Activated T-helper 1 cell treated with anti-CD3 and anti-CD28 coated beads, Interleukin-12 subunit alpha, Interleukin-12 subunit beta, Interleukin-2, Interleukin-4 antibody, amounts not matched to agents 30 ng/mL and 10 ng/mL and 1 ng/mL, durations not matched to agents 14 hours and 24 hours and 36 hours (primary cell): ENCODE results near the gene LMNTD1. TPM values are rescaled to one million over a fixed set of nuclear protein-coding genes. Genes with fewer than 3 reads are reported as not detected.
"Not testable (repeated sequence)": the region's sequence is repeated elsewhere in the genome, so short reads cannot be mapped to it uniquely, and the experiment has no call there.

Experiments
- DNase-seq: peaks from one replicate; pipeline ENCODE4 v3.0.0; 2021; ENCODE audit warnings: low spot score
- H3K27ac Mint-ChIP-seq: one replicate; pipeline ENCODE4 v1.8.0; 2021; ENCODE audit warnings: mild to moderate bottlenecking, mixed read lengths
- H3K27me3 Mint-ChIP-seq: one replicate; pipeline ENCODE4 v1.8.0; 2022; ENCODE audit warnings: mild to moderate bottlenecking, moderate library complexity, mixed read lengths; ENCODE audit not compliant: insufficient read depth
- H3K36me3 Mint-ChIP-seq: one replicate; pipeline ENCODE4 v1.8.0; 2021; ENCODE audit warnings: low read depth, mixed read lengths
- H3K4me1 Mint-ChIP-seq: one replicate; pipeline ENCODE4 v1.8.0; 2021; ENCODE audit warnings: low read depth, mixed read lengths
- H3K4me3 Mint-ChIP-seq: one replicate; pipeline ENCODE4 v1.8.0; 2021; ENCODE audit warnings: mild to moderate bottlenecking, moderate library complexity, mixed read lengths
- H3K9me3 Mint-ChIP-seq: one replicate; pipeline ENCODE4 v1.8.0; 2021; ENCODE audit warnings: mixed read lengths
- intact Hi-C: fragments of 100-400 bp; cut with micrococcal nuclease; formaldehyde crosslinking; loops from one replicate; pipeline ENCODE4 v1.15.1; 2024
- total RNA-seq: library from RNA; stranded (reverse); gene quantifications from 2 replicates; pipeline ENCODE4 v1.2.3, GENCODE V29; 2022

LMNTD1 gene
- total RNA-seq, 1 donor from 2014 or later: not detected

DNA sequence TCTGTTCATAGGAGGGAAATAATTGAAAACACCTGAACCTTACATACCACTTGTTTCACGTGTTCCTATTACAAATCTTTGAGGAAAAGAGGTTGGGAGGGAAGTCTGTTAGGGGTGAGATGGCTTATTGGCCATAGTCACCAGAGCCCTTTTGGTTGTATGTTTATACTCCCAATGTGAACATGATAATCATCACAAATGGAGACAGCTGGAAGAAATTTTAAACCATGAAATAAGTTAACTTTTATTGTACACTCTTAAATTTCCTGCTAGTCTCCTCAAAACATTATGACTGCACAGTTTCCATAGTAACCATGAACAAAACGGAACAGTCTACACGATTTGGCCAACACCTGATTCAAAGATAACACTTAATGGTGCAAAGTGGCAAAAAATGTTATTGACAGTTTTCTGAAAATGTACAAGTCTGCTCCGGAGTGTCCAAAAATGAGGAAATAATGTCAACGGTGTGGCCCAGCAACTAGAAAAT, 56.9 kb downstream of the LMNTD1 start:
- Mint-ChIP-seq H3K27me3 (peaks cover 2% of the 10 kb centered on the region), H3K4me3 (no peak overlapping the region), H3K9me3 (no peaks in the 10 kb centered on the region), H3K4me1 (no peaks in the 10 kb centered on the region), H3K36me3 (no peaks in the 10 kb centered on the region), H3K27ac (no peak overlapping the region)
- no peak for DNase-seq
- intact Hi-C loops: no loop called here

DNA sequence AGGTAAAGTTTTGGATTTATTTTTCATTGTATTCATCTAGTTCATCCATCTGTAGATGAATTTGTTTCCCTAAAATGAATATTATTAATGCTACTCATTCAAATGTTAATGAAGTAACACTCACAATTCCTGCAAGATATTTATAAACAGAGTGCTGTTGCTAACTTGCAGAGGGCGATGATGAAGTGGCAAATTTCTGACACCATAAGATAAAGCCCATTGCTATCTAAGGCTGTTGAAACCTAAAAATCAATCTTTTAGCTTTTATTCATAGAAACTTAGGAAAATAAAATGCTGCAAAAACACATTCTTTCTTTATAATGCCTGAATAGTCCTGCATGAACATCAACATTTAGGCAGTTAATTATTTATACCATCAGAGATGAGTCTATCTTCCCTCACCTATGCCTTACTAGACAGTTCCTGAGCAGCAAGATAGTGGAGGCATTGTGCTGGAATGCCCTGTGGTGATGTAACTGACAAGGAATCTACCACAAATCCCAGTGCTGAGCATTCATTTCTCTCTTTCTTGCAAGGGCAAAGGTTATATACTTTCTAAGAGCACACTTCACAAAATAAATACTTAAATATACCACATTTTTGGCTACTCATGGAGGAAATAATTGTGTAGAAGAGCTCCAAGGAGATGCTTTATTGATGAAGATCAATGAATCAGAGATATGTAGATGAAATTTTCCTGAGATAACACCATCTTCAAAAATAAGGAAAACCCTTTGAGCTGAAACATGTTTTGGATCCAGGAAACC, 57.6 kb downstream of the LMNTD1 start:
- no peaks in the 10 kb centered on the region for H3K9me3 Mint-ChIP-seq
- H3K36me3 Mint-ChIP-seq: no peaks in the 10 kb centered on the region
- intact Hi-C loops: no loop called here
- no peak overlapping the region for H3K27ac Mint-ChIP-seq
- no peaks in the 10 kb centered on the region for H3K4me1 Mint-ChIP-seq
- peaks cover 2% of the 10 kb centered on the region for H3K27me3 Mint-ChIP-seq
- no peak overlapping the region for H3K4me3 Mint-ChIP-seq
- no peak for DNase-seq

DNA sequence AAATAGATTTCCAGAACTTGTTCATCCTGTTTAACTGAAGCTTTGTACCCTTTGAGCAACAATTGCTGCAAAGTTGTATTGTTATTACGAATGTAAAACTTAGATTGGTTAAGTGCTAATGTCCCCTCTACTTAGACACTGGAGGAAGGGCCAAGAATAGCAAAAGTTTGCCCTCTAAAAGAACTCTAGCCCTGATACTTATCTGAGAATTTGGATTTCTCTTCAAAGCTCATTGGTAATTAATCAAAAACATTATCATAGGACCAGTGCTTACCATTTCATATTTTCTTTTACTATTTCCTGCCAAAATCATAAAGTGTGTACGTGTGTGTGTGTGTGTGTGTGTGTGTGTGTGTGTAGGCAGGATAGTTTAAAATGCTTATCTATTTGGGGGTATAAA, 58.2 kb downstream of the LMNTD1 start:
- H3K36me3 Mint-ChIP-seq: no peaks in the 10 kb centered on the region
- H3K9me3 Mint-ChIP-seq: no peaks in the 10 kb centered on the region
- H3K4me3 Mint-ChIP-seq: no peak overlapping the region
- H3K4me1 Mint-ChIP-seq: peaks cover 2% of the 10 kb centered on the region
- no peak for DNase-seq
- H3K27ac Mint-ChIP-seq: no peak overlapping the region
- intact Hi-C loops: no loop called here
- peaks cover 2% of the 10 kb centered on the region for H3K27me3 Mint-ChIP-seq

DNA sequence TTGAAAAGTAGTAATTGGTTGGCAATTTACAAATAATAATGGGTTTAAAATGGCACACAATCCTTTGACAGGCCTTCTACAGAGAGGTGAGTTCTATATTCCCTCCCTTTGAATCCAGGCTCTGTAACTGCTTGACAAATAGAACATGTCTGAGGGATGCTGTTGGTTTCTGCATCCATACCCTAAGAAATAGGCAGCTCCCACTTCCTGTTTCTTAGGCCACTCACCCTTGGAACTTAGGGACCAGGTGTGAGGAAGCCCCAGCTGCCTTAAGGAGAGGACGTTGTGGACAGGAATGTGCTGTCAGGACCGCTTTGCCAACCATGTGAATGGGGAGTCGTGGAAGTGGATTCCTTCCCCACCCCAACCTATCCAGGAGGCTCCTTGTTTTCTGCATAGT, 59.4 kb downstream of the LMNTD1 start:
- DNase-seq: no peak
- H3K4me3 Mint-ChIP-seq: no peak overlapping the region
- H3K27me3 Mint-ChIP-seq: peaks cover 2% of the 10 kb centered on the region
- H3K36me3 Mint-ChIP-seq: no peaks in the 10 kb centered on the region
- intact Hi-C loops: no loop called here
- H3K27ac Mint-ChIP-seq: no peak overlapping the region
- peaks cover 5% of the 10 kb centered on the region for H3K4me1 Mint-ChIP-seq
- H3K9me3 Mint-ChIP-seq: no peaks in the 10 kb centered on the region

DNA sequence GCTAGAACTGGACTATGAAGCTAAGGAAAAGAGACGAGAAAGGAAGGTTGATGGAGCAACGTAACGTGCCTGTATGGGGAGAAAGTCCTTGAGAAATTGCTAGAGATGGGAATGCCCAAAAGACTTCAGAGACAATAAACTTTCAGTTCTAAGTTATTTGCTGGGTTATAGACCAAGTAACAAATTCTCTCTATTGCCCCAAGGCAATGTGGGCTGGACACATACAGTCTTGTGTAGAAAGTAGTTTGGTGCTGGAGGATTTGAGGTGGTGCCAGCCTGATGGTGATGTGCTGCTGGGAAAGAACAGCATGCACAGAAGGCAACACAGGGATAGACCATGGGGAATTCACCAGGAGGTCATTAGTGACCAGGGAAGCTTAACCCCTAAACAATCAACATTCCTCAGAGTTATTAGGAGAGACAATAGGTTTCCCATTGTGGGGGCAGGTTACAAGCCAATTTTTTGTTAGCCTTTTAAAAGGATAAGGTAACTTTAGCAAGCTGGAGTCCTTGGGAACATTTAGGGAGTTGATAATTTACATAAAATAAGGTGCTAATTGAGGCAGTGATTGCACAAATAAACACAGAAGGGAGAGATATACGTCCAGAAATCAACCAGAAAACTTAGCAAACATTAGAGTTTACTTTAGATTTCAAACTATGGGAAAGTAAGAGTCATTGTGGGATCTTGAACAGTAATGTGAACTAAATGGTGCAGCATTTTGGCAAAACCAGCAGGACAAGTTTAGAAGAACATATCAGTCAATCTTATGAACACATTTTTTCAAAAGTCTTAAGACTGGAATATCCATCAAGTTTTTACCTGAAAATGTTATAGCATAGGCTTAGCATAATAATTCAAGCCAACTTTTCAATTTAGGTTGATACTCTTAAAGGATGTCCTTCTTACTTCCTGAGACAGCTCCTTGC, 61.4 kb downstream of the LMNTD1 start:
- Mint-ChIP-seq H3K27me3 (peaks cover 2% of the 10 kb centered on the region), H3K4me3 (no peak overlapping the region), H3K9me3 (no peaks in the 10 kb centered on the region), H3K27ac (no peak overlapping the region), H3K4me1 (peaks cover 5% of the 10 kb centered on the region), H3K36me3 (no peaks in the 10 kb centered on the region)
- intact Hi-C loops: no loop called here
- DNase-seq: no peak

DNA sequence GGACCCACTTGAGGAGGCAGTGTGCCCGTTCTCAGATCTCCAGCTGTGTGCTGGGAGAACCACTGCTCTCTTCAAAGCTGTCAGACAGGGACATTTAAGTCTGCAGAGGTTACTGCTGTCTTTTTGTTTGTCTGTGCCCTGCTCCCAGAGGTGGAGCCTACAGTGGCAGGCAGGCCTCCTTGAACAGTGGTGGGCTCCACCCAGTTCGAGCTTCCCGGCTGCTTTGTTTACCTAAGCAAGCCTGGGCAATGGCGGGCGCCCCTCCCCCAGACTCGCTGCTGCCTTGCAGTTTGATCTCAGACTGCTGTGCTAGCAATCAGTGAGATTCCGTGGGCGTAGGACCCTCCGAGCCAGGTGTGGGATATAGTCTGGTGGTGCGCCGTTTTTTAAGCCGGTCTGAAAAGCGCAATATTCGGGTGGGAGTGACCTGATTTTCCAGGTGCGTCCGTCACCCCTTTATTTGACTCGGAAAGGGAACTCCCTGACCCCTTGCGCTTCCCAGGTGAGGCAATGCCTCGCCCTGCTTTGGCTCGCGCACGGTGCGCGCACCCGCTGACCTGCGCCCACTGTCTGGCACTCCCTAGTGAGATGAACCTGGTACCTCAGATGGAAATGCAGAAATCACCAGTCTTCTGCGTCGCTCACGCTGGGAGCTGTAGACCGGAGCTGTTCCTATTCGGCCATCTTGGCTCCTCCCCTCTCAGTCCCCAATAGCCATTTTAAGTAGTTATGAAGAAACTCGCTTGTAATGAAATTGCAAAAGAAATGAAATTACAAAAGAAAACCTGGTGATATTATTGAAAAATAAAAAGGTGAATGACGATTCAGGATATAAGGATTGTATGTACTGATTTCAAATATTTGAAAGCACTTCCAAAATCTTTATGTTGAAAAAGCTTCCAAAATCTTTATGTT, 63.9 kb downstream of the LMNTD1 start:
- intact Hi-C loops, H3K36me3 Mint-ChIP-seq, H3K27ac Mint-ChIP-seq, H3K27me3 Mint-ChIP-seq, H3K4me3 Mint-ChIP-seq, DNase-seq, H3K9me3 Mint-ChIP-seq, H3K4me1 Mint-ChIP-seq: not testable (repeated sequence)

DNA sequence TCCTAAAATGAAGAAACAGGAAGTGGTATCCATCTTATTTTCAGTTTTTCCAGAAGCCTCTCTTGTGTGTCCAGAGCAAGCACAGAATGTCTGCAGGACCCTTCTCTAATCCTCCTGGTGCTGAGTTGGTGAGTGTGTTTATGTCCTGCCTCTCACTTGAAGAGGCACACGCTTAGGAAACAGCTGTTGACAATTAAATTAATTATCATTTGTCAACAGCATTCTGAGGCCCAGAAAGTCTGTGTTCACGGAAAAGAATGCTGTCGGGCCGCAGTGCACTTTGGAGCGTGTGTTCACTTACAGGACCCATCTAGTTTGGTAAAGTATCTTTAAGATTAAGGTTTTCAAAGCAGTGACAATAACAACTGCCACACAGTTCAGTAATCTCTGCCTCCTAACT, 70.5 kb downstream of the LMNTD1 start:
- H3K36me3 Mint-ChIP-seq: no peaks in the 10 kb centered on the region
- H3K4me1 Mint-ChIP-seq: no peaks in the 10 kb centered on the region
- intact Hi-C loops: no loop called here
- H3K9me3 Mint-ChIP-seq: no peaks in the 10 kb centered on the region
- H3K27me3 Mint-ChIP-seq: no peaks in the 10 kb centered on the region
- H3K27ac Mint-ChIP-seq: no peak overlapping the region
- DNase-seq: no peak
- no peak overlapping the region for H3K4me3 Mint-ChIP-seq

DNA sequence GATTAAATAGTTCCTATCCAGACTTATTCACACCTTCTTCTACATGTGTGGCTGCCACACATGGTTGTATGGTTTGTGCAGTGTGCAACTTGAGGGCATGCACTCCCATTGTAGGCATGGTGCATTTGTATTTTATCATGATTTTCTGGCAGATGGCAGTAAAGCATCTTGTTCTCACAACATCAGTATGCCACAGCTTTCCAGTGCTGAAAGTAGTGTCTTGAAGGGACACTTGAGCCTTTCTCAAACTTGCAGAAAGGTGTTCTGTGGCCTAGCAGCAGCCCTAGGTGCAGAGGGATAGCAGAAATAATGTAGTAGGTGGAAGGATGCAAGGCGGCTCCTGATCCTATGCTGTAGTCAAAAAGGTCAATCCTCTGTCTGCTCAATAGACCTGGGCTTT, 72.9 kb downstream of the LMNTD1 start:
- no peaks in the 10 kb centered on the region for H3K36me3 Mint-ChIP-seq
- intact Hi-C loops: no loop called here
- peaks cover 3% of the 10 kb centered on the region for H3K27me3 Mint-ChIP-seq
- no peak overlapping the region for H3K4me3 Mint-ChIP-seq
- no peaks in the 10 kb centered on the region for H3K9me3 Mint-ChIP-seq
- no peak for DNase-seq
- H3K27ac Mint-ChIP-seq: no peak overlapping the region
- H3K4me1 Mint-ChIP-seq: no peaks in the 10 kb centered on the region

DNA sequence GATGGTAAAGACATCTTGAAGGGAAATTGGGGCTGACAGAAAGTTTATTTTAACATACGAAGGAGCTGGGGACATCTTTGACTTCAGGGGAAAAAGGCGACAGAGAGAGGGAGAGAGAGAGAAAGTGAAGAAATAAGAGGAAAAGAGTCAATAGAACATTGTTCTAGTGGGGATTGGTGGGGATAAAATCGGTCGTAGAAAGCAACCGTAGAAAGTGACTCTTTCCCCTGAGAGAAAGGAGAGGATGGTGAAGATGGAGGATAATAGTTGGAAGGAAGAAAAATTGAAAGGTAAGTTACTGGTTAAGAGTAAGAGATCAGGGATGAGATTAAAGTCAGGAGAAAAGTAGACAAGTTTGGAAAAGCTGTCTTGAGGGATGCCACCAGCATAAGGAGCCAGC, 75.9 kb downstream of the LMNTD1 start:
- intact Hi-C loops: no loop called here
- no peak overlapping the region for H3K4me3 Mint-ChIP-seq
- H3K9me3 Mint-ChIP-seq: no peaks in the 10 kb centered on the region
- no peaks in the 10 kb centered on the region for H3K36me3 Mint-ChIP-seq
- peaks cover 3% of the 10 kb centered on the region for H3K27me3 Mint-ChIP-seq
- H3K27ac Mint-ChIP-seq: no peak overlapping the region
- H3K4me1 Mint-ChIP-seq: no peaks in the 10 kb centered on the region
- no peak for DNase-seq

DNA sequence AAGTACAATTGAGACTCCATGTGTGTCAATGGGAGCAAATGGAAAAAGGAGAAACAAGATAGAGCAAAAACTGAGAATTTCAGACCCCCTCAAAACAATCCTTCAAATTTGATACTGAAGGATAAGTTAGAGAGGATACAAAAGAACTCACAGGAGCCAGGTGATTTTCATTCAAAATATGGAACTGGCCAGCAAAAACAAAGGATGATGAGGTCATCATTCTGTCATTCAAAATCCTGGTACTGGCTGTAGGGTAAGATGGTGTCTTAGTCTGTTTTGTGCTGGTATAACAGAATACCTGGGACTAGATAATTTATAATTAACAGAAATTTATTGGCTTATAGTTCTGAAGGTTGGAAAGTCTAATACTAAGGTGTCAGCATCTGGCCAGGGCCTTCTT, 80.6 kb downstream of the LMNTD1 start:
- H3K36me3 Mint-ChIP-seq: no peaks in the 10 kb centered on the region
- peaks cover 5% of the 10 kb centered on the region for H3K27me3 Mint-ChIP-seq
- H3K4me1 Mint-ChIP-seq: no peaks in the 10 kb centered on the region
- DNase-seq: no peak
- H3K9me3 Mint-ChIP-seq: no peaks in the 10 kb centered on the region
- intact Hi-C loops: no loop called here
- H3K4me3 Mint-ChIP-seq: no peak overlapping the region
- no peak overlapping the region for H3K27ac Mint-ChIP-seq

DNA sequence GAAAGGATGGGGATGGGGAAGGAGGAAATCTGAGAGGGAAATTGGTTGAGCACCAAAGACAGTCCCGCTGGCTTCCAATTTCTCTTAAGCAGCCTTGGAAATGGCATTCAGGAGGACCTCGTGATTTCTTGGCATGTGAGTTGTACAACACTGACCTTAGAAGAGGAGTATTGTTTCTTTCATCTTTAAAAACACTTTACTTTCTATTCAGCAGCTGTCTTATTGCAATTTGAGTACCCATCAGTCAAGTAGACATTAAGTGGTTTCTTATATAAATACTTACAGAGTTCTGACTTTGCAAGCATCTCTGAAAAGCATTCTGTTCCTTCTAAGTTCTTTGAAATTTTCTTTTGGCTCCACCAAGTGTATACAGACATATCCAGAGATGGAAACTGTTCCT, 83.2 kb downstream of the LMNTD1 start:
- Mint-ChIP-seq H3K27ac (no peak overlapping the region), H3K27me3 (peaks cover 2% of the 10 kb centered on the region), H3K9me3 (no peaks in the 10 kb centered on the region), H3K36me3 (no peaks in the 10 kb centered on the region), H3K4me1 (no peaks in the 10 kb centered on the region), H3K4me3 (no peak overlapping the region)
- intact Hi-C loops: no loop called here
- no peak for DNase-seq

DNA sequence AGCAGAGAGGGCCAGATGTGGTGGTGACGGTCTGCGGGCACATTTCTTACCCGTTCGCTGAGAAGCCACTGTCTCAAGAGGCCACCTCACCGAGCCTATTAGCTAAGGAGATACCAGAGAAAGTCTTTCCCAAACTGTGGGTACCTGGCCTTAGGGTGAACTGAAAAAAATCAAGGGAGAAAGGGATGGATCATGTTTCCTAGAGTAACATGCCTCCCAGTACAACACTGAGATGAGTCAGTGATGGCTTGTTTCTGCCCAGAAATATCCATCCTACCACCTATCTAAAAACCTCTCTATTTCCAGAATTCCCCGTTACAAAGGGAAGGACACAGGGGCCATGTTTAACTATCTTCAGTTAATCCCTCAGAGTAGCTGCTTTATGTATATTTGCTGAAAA, 83.7 kb downstream of the LMNTD1 start:
- Mint-ChIP-seq H3K27me3 (peaks cover 2% of the 10 kb centered on the region), H3K27ac (no peak overlapping the region), H3K4me1 (no peaks in the 10 kb centered on the region), H3K36me3 (no peaks in the 10 kb centered on the region), H3K4me3 (no peak overlapping the region), H3K9me3 (peaks cover under 1% of the 10 kb centered on the region)
- intact Hi-C loops: no loop called here
- DNase-seq: no peak
